ENCODE measurements around the gene POLK.

Gene POLK

DNA sequence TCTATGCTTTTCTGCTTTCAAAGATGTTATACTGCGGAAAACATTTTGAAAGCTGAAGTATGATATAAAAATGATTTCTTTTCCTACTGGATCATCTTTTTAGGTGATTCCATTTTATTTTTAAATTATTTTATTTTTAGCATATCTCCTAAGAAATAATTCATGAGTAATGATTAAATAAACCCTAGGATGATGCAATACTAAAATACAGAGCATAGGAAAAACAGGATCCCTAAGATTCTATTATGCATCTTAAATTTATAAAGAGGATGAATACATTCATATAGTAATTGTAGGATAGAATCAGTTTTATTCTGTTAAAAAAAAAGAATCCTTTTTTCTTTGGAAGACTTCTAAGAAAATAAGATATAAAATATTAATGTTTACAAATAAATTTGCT is 10.9 kb downstream of the POLK start:
- Histone ChIP-seq H3K4me1 (ENCODE audit: insufficient read depth, insufficient read length) (no peaks in the 10 kb centered on the region), H3K9me3 (ENCODE audit: insufficient read depth, low read length) (peaks cover 9% of the 10 kb centered on the region; the same call in 1 of the 2 replicates), H3K36me3 (ENCODE audit: insufficient read depth, insufficient read length, low read length) (no peaks in the 10 kb centered on the region), H3K9ac (ENCODE audit: insufficient read length, low read depth) (no peak overlapping the region), H3K4me3 (ENCODE audit: insufficient read length, low read depth) (no peak overlapping the region), H3K27me3 (ENCODE audit: insufficient read depth, insufficient read length) (no peaks in the 10 kb centered on the region)
- TF ChIP-seq SUZ12 (IDR thresholded peaks at IDR 0.05; ENCODE audit: extremely low read depth, insufficient read depth, insufficient read length) = no peak
- no peak for TF ChIP-seq YY1 (IDR thresholded peaks at IDR 0.05; ENCODE audit: insufficient read depth, insufficient read length)
- no peak for TF ChIP-seq ZNF274 (IDR thresholded peaks at IDR 0.05; ENCODE audit: low read depth, low read length)
- no peak for DNase-seq (ENCODE audit: low read depth, low spot score)

- H3K4me1 ChIP-seq (ENCODE audit: insufficient read depth, insufficient read length) = no peaks in the 10 kb centered on the region
- H3K4me3 ChIP-seq (ENCODE audit: insufficient read length, low read depth) = no peak overlapping the region
- peaks cover 9% of the 10 kb centered on the region; the same call in 1 of the 2 replicates for H3K9me3 ChIP-seq (ENCODE audit: insufficient read depth, low read length)
- no peaks in the 10 kb centered on the region for H3K36me3 ChIP-seq (ENCODE audit: insufficient read depth, insufficient read length, low read length)
- no peak for TF ChIP-seq SUZ12 (IDR thresholded peaks at IDR 0.05; ENCODE audit: extremely low read depth, insufficient read depth, insufficient read length)
- TF ChIP-seq ZNF274 (IDR thresholded peaks at IDR 0.05; ENCODE audit: low read depth, low read length) = no peak
- no peak for TF ChIP-seq YY1 (IDR thresholded peaks at IDR 0.05; ENCODE audit: insufficient read depth, insufficient read length)
- no peaks in the 10 kb centered on the region for H3K27me3 ChIP-seq (ENCODE audit: insufficient read depth, insufficient read length)
- no peak for DNase-seq (ENCODE audit: low read depth, low spot score)
- H3K9ac ChIP-seq (ENCODE audit: insufficient read length, low read depth) = no peak overlapping the region
Observed at GRCh38 chr5:75523275-75523674, 11.6 kb downstream of the POLK start.

GRCh38 chr5:75524071-75524470 is 12.4 kb downstream of the POLK start:
- H3K4me3 ChIP-seq (ENCODE audit: insufficient read length, low read depth) = no peak overlapping the region
- H3K9me3 ChIP-seq (ENCODE audit: insufficient read depth, low read length) = peaks cover 13% of the 10 kb centered on the region; the same call in 1 of the 2 replicates
- TF ChIP-seq YY1 (IDR thresholded peaks at IDR 0.05; ENCODE audit: insufficient read depth, insufficient read length) (no peak), ZNF274 (IDR thresholded peaks at IDR 0.05; ENCODE audit: low read depth, low read length) (no peak), SUZ12 (IDR thresholded peaks at IDR 0.05; ENCODE audit: extremely low read depth, insufficient read depth, insufficient read length) (no peak)

GRCh38 chr5:75524591-75524990 is 12.9 kb downstream of the POLK start:
- no peak for DNase-seq (ENCODE audit: low read depth, low spot score)
- Histone ChIP-seq H3K9ac (ENCODE audit: insufficient read length, low read depth) (no peak overlapping the region), H3K36me3 (ENCODE audit: insufficient read depth, insufficient read length, low read length) (peaks cover 3% of the 10 kb centered on the region), H3K4me1 (ENCODE audit: insufficient read depth, insufficient read length) (no peaks in the 10 kb centered on the region), H3K9me3 (ENCODE audit: insufficient read depth, low read length) (peaks cover 13% of the 10 kb centered on the region; the same call in 1 of the 2 replicates), H3K27me3 (ENCODE audit: insufficient read depth, insufficient read length) (no peaks in the 10 kb centered on the region), H3K4me3 (ENCODE audit: insufficient read length, low read depth) (no peak overlapping the region)
- TF ChIP-seq ZNF274 (IDR thresholded peaks at IDR 0.05; ENCODE audit: low read depth, low read length) (no peak), YY1 (IDR thresholded peaks at IDR 0.05; ENCODE audit: insufficient read depth, insufficient read length) (no peak), SUZ12 (IDR thresholded peaks at IDR 0.05; ENCODE audit: extremely low read depth, insufficient read depth, insufficient read length) (no peak)

More at GRCh38 chr5:75524071-75524470, 12.4 kb downstream of the POLK start:
- no peak for DNase-seq (ENCODE audit: low read depth, low spot score)
- H3K27me3 ChIP-seq (ENCODE audit: insufficient read depth, insufficient read length) = no peaks in the 10 kb centered on the region
- H3K36me3 ChIP-seq (ENCODE audit: insufficient read depth, insufficient read length, low read length) = peaks cover under 1% of the 10 kb centered on the region
- no peaks in the 10 kb centered on the region for H3K4me1 ChIP-seq (ENCODE audit: insufficient read depth, insufficient read length)
- H3K9ac ChIP-seq (ENCODE audit: insufficient read length, low read depth) = no peak overlapping the region

DNA sequence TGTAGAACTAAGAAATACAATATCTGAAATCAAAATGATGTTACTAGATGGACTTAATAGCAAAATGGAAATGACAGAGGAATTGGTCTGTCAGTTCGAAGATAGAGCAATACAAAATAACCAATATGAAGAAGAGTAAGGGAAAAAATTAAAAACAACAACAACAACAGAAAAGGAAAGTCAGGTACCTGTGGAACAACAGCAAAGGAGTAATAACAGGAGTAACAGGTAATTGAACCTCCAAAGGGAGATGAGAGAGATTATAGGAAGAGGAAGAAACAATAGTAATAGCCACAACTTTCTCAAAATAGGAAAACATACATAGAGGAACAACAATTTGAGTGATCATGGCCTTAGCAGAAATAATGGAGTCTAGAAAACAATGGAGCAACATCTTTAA is 13.7 kb downstream of the POLK start:
- Histone ChIP-seq H3K9ac (ENCODE audit: insufficient read length, low read depth) (no peak overlapping the region), H3K4me3 (ENCODE audit: insufficient read length, low read depth) (no peak overlapping the region), H3K36me3 (ENCODE audit: insufficient read depth, insufficient read length, low read length) (peaks cover 3% of the 10 kb centered on the region), H3K4me1 (ENCODE audit: insufficient read depth, insufficient read length) (no peaks in the 10 kb centered on the region), H3K9me3 (ENCODE audit: insufficient read depth, low read length) (peaks cover 13% of the 10 kb centered on the region; the same call in 1 of the 2 replicates), H3K27me3 (ENCODE audit: insufficient read depth, insufficient read length) (no peaks in the 10 kb centered on the region)
- no peak for DNase-seq (ENCODE audit: low read depth, low spot score)
- no peak for TF ChIP-seq YY1 (IDR thresholded peaks at IDR 0.05; ENCODE audit: insufficient read depth, insufficient read length)
- no peak for TF ChIP-seq ZNF274 (IDR thresholded peaks at IDR 0.05; ENCODE audit: low read depth, low read length)
- TF ChIP-seq SUZ12 (IDR thresholded peaks at IDR 0.05; ENCODE audit: extremely low read depth, insufficient read depth, insufficient read length) = no peak

- DNase-seq (ENCODE audit: low read depth, low spot score) = no peak
- Histone ChIP-seq H3K9me3 (ENCODE audit: insufficient read depth, low read length) (peaks cover 13% of the 10 kb centered on the region; the same call in 1 of the 2 replicates), H3K36me3 (ENCODE audit: insufficient read depth, insufficient read length, low read length) (peaks cover 3% of the 10 kb centered on the region), H3K4me3 (ENCODE audit: insufficient read length, low read depth) (no peak overlapping the region), H3K9ac (ENCODE audit: insufficient read length, low read depth) (no peak overlapping the region), H3K4me1 (ENCODE audit: insufficient read depth, insufficient read length) (no peaks in the 10 kb centered on the region), H3K27me3 (ENCODE audit: insufficient read depth, insufficient read length) (no peaks in the 10 kb centered on the region)
- TF ChIP-seq YY1 (IDR thresholded peaks at IDR 0.05; ENCODE audit: insufficient read depth, insufficient read length) = no peak
- no peak for TF ChIP-seq ZNF274 (IDR thresholded peaks at IDR 0.05; ENCODE audit: low read depth, low read length)
- no peak for TF ChIP-seq SUZ12 (IDR thresholded peaks at IDR 0.05; ENCODE audit: extremely low read depth, insufficient read depth, insufficient read length)
Observed at GRCh38 chr5:75526070-75526469, 14.4 kb downstream of the POLK start.

DNA sequence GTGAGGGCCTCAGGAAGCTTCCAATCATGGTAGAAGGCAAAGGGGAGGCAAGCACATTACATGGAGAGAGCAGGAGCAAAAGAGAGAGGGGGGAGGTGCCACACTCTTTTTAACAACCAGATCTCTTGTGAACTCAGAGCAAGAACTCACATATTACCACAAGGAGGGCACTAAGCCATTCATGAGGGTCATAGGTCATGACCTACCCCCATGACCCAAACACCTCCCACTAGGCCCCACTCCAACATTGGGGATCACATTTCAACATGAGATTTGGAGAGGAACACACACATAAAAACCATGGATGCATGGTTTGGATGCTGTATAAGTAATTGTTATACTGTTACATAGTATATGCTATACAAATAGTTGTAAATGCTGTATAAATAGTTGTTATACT is 17.5 kb downstream of the POLK start:
- Histone ChIP-seq H3K9ac (ENCODE audit: insufficient read length, low read depth) (no peak overlapping the region), H3K9me3 (ENCODE audit: insufficient read depth, low read length) (peaks cover 3% of the 10 kb centered on the region; the same call in 1 of the 2 replicates), H3K36me3 (ENCODE audit: insufficient read depth, insufficient read length, low read length) (peaks cover 3% of the 10 kb centered on the region), H3K4me3 (ENCODE audit: insufficient read length, low read depth) (no peak overlapping the region), H3K4me1 (ENCODE audit: insufficient read depth, insufficient read length) (no peaks in the 10 kb centered on the region), H3K27me3 (ENCODE audit: insufficient read depth, insufficient read length) (no peaks in the 10 kb centered on the region)
- DNase-seq (ENCODE audit: low read depth, low spot score) = no peak
- TF ChIP-seq ZNF274 (IDR thresholded peaks at IDR 0.05; ENCODE audit: low read depth, low read length) = no peak
- no peak for TF ChIP-seq SUZ12 (IDR thresholded peaks at IDR 0.05; ENCODE audit: extremely low read depth, insufficient read depth, insufficient read length)
- no peak for TF ChIP-seq YY1 (IDR thresholded peaks at IDR 0.05; ENCODE audit: insufficient read depth, insufficient read length)

Measured in NT2/D1 (cell line).